Breast epithelium (tissue), 4 donors: ENCODE measurements around the gene TMEM170B. TPM values are rescaled to one million over a fixed set of nuclear protein-coding genes. Genes with fewer than 3 reads are reported as not detected.

Source experiments
- DNase-seq, 2 donors: peaks; one replicate each; pipeline ENCODE4 v3.0.0-alpha.2; 2019; ENCODE audit warnings: low spot score in 2 of 2
- H3K27ac ChIP-seq, 2 donors: fragments of 200-600 bp; sonication (generic) in 1 of 2; one replicate each; pipeline ENCODE4 v1.5.1; 2016 to 2019; ENCODE audit warnings: mild to moderate bottlenecking in 1 of 2
- H3K27me3 ChIP-seq, 2 donors: fragments of 200-600 bp; sonication (generic) in 1 of 2; one replicate each; pipeline versions ENCODE4 v1.5.1 to v1.6.0; 2017 to 2019; ENCODE audit warnings: control low read depth in 1 of 2, mild to moderate bottlenecking in 1 of 2
- H3K36me3 ChIP-seq: fragments of 200-600 bp; one replicate; pipeline ENCODE4 v1.5.1; 2019
- H3K4me1 ChIP-seq, 2 donors: fragments of 200-600 bp; sonication (generic); one replicate each; pipeline ENCODE4 v1.5.1; 2016 to 2019; ENCODE audit warnings: control low read depth in 1 of 2
- H3K4me3 ChIP-seq, 3 donors: fragments of 200-600 bp; sonication (generic); 1 replicate in 2 of 3; 2 replicates in 1 of 3; pipeline ENCODE4 v1.5.1; 2016 to 2019; ENCODE audit warnings: mild to moderate bottlenecking in 3 of 3, moderate library complexity in 2 of 3
- H3K9me3 ChIP-seq, 2 donors: fragments of 200-600 bp; sonication (generic) in 1 of 2; one replicate each; pipeline ENCODE4 v1.5.1; 2016 to 2019; ENCODE audit warnings: control low read depth in 1 of 2
- CTCF ChIP-seq, 3 donors: fragments of 450-650 bp; IDR thresholded peaks; one replicate each; pipeline ENCODE4 v1.5.1; 2016 to 2017; ENCODE audit warnings: antibody characterized with exemption in 3 of 3, mild to moderate bottlenecking in 3 of 3, moderate library complexity in 3 of 3
- POLR2A ChIP-seq: fragments of 450-650 bp; IDR thresholded peaks from one replicate; pipeline ENCODE4 v1.6.1; 2016; ENCODE audit warnings: antibody characterized with exemption, mild to moderate bottlenecking, moderate library complexity
- POLR2AphosphoS5 ChIP-seq, 3 donors: sonication (generic); formaldehyde crosslinking; IDR thresholded peaks; one replicate each; pipeline ENCODE4 v1.6.1; 2017; ENCODE audit warnings: antibody characterized with exemption in 3 of 3
- intact Hi-C: fragments of 100-400 bp; cut with DNase I; formaldehyde crosslinking; loops from one replicate; pipeline ENCODE4 v1.15.1; 2023; ENCODE audit warnings: low total_unique reads
- total RNA-seq, 3 donors: library from RNA; depleted of rRNA; stranded (reverse); fragments of >200 nt; gene quantifications; one replicate each; pipeline ENCODE4 v1.1.0, GENCODE V29; 2016

The TMEM170B gene
- total RNA-seq, 3 donors from 2014 or later, result 4.9 to 15.2 (median 5.6) TPM

- intact Hi-C loops, result no loop called here
- peaks cover 9% of the 10 kb centered on the region in 2 donors for H3K4me1 ChIP-seq
- DNase-seq, result no peak
These were observed 71.2 kb downstream of the TMEM170B start for GRCh38 chr6:11608600-11609323.

GRCh38 chr6:11609324-11610071 lies 71.9 kb downstream of the TMEM170B start:
- no peak for DNase-seq
- Histone ChIP-seq H3K27me3 (no peaks in the 10 kb centered on the region), H3K9me3 (no peaks in the 10 kb centered on the region), H3K4me1 (peaks cover 9% of the 10 kb centered on the region in 2 donors), H3K27ac (peak overlapping the region in 1 of 2 donors; percentile 63), H3K4me3 (no peak overlapping the region), H3K36me3 (no peaks in the 10 kb centered on the region)
- intact Hi-C loops, result no loop called here
- TF ChIP-seq POLR2AphosphoS5 (IDR thresholded peaks at IDR 0.05), result no peak
- TF ChIP-seq POLR2A, result no peak
- no peak for TF ChIP-seq CTCF (IDR thresholded peaks at IDR 0.05)

More at GRCh38 chr6:11608600-11609323, 71.2 kb downstream of the TMEM170B start:
- H3K4me3 ChIP-seq, result no peak overlapping the region
- H3K27me3 ChIP-seq, result no peaks in the 10 kb centered on the region
- no peak for TF ChIP-seq POLR2AphosphoS5 (IDR thresholded peaks at IDR 0.05)
- no peak for TF ChIP-seq CTCF (IDR thresholded peaks at IDR 0.05)
- TF ChIP-seq POLR2A, result no peak
- no peaks in the 10 kb centered on the region for H3K36me3 ChIP-seq
- no peaks in the 10 kb centered on the region for H3K9me3 ChIP-seq
- H3K27ac ChIP-seq, result peak overlapping the region in 1 of 2 donors; percentile 63

- no peak for TF ChIP-seq POLR2A
- TF ChIP-seq CTCF (IDR thresholded peaks at IDR 0.05), result no peak
- no peak for TF ChIP-seq POLR2AphosphoS5 (IDR thresholded peaks at IDR 0.05)
- no peak for DNase-seq
- no peaks in the 10 kb centered on the region for H3K36me3 ChIP-seq
- no peak overlapping the region for H3K27ac ChIP-seq
- no peaks in the 10 kb centered on the region for H3K9me3 ChIP-seq
- H3K27me3 ChIP-seq, result no peaks in the 10 kb centered on the region
- no peaks in the 10 kb centered on the region for H3K4me1 ChIP-seq
- H3K4me3 ChIP-seq, result no peak overlapping the region
- intact Hi-C loops, result no loop called here
These were observed 75.8 kb downstream of the TMEM170B start for GRCh38 chr6:11613336-11613735.

- intact Hi-C loops, result no loop called here
- no peak overlapping the region for H3K4me3 ChIP-seq
- H3K27me3 ChIP-seq, result no peaks in the 10 kb centered on the region
- H3K36me3 ChIP-seq, result no peaks in the 10 kb centered on the region
- H3K9me3 ChIP-seq, result no peaks in the 10 kb centered on the region
- H3K27ac ChIP-seq, result peak overlapping the region; percentile 11 to 64
- DNase-seq, result no peak
- no peak for TF ChIP-seq CTCF (IDR thresholded peaks at IDR 0.05)
- no peak for TF ChIP-seq POLR2A
- TF ChIP-seq POLR2AphosphoS5 (IDR thresholded peaks at IDR 0.05), result no peak
- no peaks in the 10 kb centered on the region for H3K4me1 ChIP-seq
These were observed 76.3 kb downstream of the TMEM170B start for GRCh38 chr6:11613858-11614257.
